MM.1S (cell line): Measurements from ENCODE around the gene MBP.

ENCODE experiments used
- DNase-seq: peaks from one replicate; pipeline ENCODE4 v3.0.0-alpha.2; 2015
- H2AFZ ChIP-seq: fragments of 300-600 bp; sonication (generic); 2 replicates; pipeline ENCODE4 v1.6.0; 2016; ENCODE audit warnings: antibody characterized with exemption, low read length
- H3F3A ChIP-seq: fragments of 300-600 bp; sonication (generic); 2 replicates; pipeline ENCODE4 v1.6.1; 2016; ENCODE audit warnings: mild to moderate bottlenecking, antibody characterized with exemption, low read length, moderate library complexity, mixed read lengths; ENCODE audit not compliant: insufficient read depth
- H3K27ac ChIP-seq: fragments of 300-600 bp; sonication (generic); 2 replicates; pipeline ENCODE4 v1.5.1; 2016; ENCODE audit warnings: mild to moderate bottlenecking, low read length
- H3K27me3 ChIP-seq: fragments of 300-600 bp; sonication (generic); replicated peaks from 2 replicates; pipeline ENCODE4 v1.6.0; 2016; ENCODE audit warnings: low read length; ENCODE audit not compliant: insufficient read depth
- H3K36me3 ChIP-seq: fragments of 300-600 bp; sonication (generic); replicated peaks from 2 replicates; pipeline ENCODE4 v1.6.1; 2016; ENCODE audit warnings: mild to moderate bottlenecking, low read length, mixed read lengths; ENCODE audit not compliant: insufficient read depth
- H3K4me1 ChIP-seq: fragments of 300-600 bp; sonication (generic); 2 replicates; pipeline ENCODE4 v1.6.1; 2016; ENCODE audit warnings: low read length, mixed read lengths
- H3K4me2 ChIP-seq: fragments of 300-600 bp; sonication (generic); 2 replicates; pipeline ENCODE4 v1.6.0; 2016; ENCODE audit warnings: low read depth, low read length
- H3K4me3 ChIP-seq: fragments of 300-600 bp; sonication (generic); 2 replicates; pipeline ENCODE4 v1.5.1; 2016; ENCODE audit warnings: low read length, mixed read lengths
- H3K79me2 ChIP-seq: fragments of 300-600 bp; sonication (generic); 2 replicates; pipeline ENCODE4 v1.6.1; 2016; ENCODE audit warnings: mixed run types, low read length, mixed read lengths
- H3K9ac ChIP-seq: fragments of 300-600 bp; sonication (generic); 2 replicates; pipeline ENCODE4 v1.6.1; 2016; ENCODE audit warnings: low read length, mixed read lengths
- H3K9me2 ChIP-seq: fragments of 300-600 bp; sonication (generic); replicated peaks from 2 replicates; pipeline ENCODE4 v1.6.1; 2016; ENCODE audit warnings: mild to moderate bottlenecking, low read length, mixed read lengths; ENCODE audit not compliant: insufficient read depth
- H3K9me3 ChIP-seq: fragments of 300-600 bp; sonication (generic); replicated peaks from 2 replicates; pipeline ENCODE4 v1.6.1; 2016; ENCODE audit warnings: mild to moderate bottlenecking, low read length, mixed read lengths; ENCODE audit not compliant: insufficient read depth
- H4K20me1 ChIP-seq: fragments of 300-600 bp; sonication (generic); 2 replicates; pipeline ENCODE4 v1.6.1; 2016; ENCODE audit warnings: mild to moderate bottlenecking, low read length, moderate library complexity, mixed read lengths; ENCODE audit not compliant: insufficient read depth
- CTCF ChIP-seq: fragments of 300-600 bp; sonication (generic); IDR thresholded peaks from 2 replicates; pipeline ENCODE4 v1.5.1; 2016; ENCODE audit warnings: antibody characterized with exemption, low read length, mixed read lengths
- EZH2 ChIP-seq: fragments of 300-600 bp; sonication (generic); optimal IDR thresholded peaks from 2 replicates; pipeline ENCODE3; 2017; ENCODE audit warnings: low read depth, mild to moderate bottlenecking, antibody characterized with exemption, low read length, mixed read lengths
- EZH2phosphoT487 ChIP-seq: fragments of 300-600 bp; sonication (generic); IDR thresholded peaks from 2 replicates; pipeline ENCODE4 v1.6.1; 2018; ENCODE audit warnings: antibody characterized with exemption, low read length

Gene MBP

GRCh38 chr18:77084688-77085035 is 47.9 kb downstream of the MBP start:
- Histone ChIP-seq H3K4me2 (no peak overlapping the region), H3K9me3 (no peaks in the 10 kb centered on the region), H3F3A (peaks cover 14% of the 10 kb centered on the region), H3K27ac (no peak overlapping the region), H3K79me2 (no peaks in the 10 kb centered on the region), H3K36me3 (no peaks in the 10 kb centered on the region), H3K4me3 (no peak overlapping the region), H4K20me1 (no peaks in the 10 kb centered on the region), H3K9ac (no peak overlapping the region), H3K27me3 (no peaks in the 10 kb centered on the region), H3K4me1 (peaks cover 10% of the 10 kb centered on the region; the same call in 1 of the 2 replicates), H2AFZ (no peak overlapping the region), H3K9me2 (no peaks in the 10 kb centered on the region)
- TF ChIP-seq EZH2 (no peak), EZH2phosphoT487 (no peak), CTCF (no peak)
- no peak for DNase-seq

- no peak for DNase-seq
- no peaks in the 10 kb centered on the region for H3K9me3 ChIP-seq
Observed at GRCh38 chr18:77082316-77082955, 50.1 kb downstream of the MBP start.

GRCh38 chr18:77081390-77081778 is 51.2 kb downstream of the MBP start:
- no peak overlapping the region for H3K4me2 ChIP-seq
- H2AFZ ChIP-seq = no peak overlapping the region
- no peak overlapping the region for H3K27ac ChIP-seq
- H3K9me3 ChIP-seq = no peaks in the 10 kb centered on the region
- peaks cover 5% of the 10 kb centered on the region; the same call in 1 of the 2 replicates for H3K79me2 ChIP-seq
- H3K4me1 ChIP-seq = peaks cover 14% of the 10 kb centered on the region; the same call in 1 of the 2 replicates
- H3F3A ChIP-seq = peaks cover 15% of the 10 kb centered on the region
- no peak overlapping the region for H3K4me3 ChIP-seq
- H3K36me3 ChIP-seq = no peaks in the 10 kb centered on the region
- DNase-seq = no peak
- TF ChIP-seq EZH2 = no peak
- no peak for TF ChIP-seq CTCF
- no peak for TF ChIP-seq EZH2phosphoT487
- no peaks in the 10 kb centered on the region for H4K20me1 ChIP-seq
- H3K27me3 ChIP-seq = no peaks in the 10 kb centered on the region
- H3K9me2 ChIP-seq = no peaks in the 10 kb centered on the region
- H3K9ac ChIP-seq = no peak overlapping the region

More at GRCh38 chr18:77082316-77082955, 50.1 kb downstream of the MBP start:
- Histone ChIP-seq H3K9ac (no peak overlapping the region), H3K9me2 (no peaks in the 10 kb centered on the region), H3K4me2 (no peak overlapping the region), H3K27ac (no peak overlapping the region), H3K36me3 (no peaks in the 10 kb centered on the region), H4K20me1 (no peaks in the 10 kb centered on the region), H3K27me3 (no peaks in the 10 kb centered on the region), H3K4me3 (no peak overlapping the region), H3F3A (peaks cover 15% of the 10 kb centered on the region), H2AFZ (no peak overlapping the region), H3K79me2 (peaks cover 5% of the 10 kb centered on the region; the same call in 1 of the 2 replicates), H3K4me1 (peaks cover 14% of the 10 kb centered on the region; the same call in 1 of the 2 replicates)
- TF ChIP-seq EZH2phosphoT487 = no peak
